K562 (cell line): ENCODE results near the gene SNRPA. TPM values are rescaled to one million over a fixed set of nuclear protein-coding genes. Genes with fewer than 3 reads are reported as not detected.
A peak's percentile ranks its signal among the peaks of the same experiment; 100 is the strongest.

ENCODE experiments used
- FOXP1 ChIP-seq: sonication (generic); formaldehyde crosslinking; IDR thresholded peaks from 2 replicates; pipeline ENCODE4 v1.8.0; 2022; ENCODE audit warnings: mild to moderate bottlenecking, missing genetic modification reagents
- GABPB2 ChIP-seq: fragments of 250-450 bp; sonication (Bioruptor Pico); conservative IDR thresholded peaks from 2 replicates; pipeline ENCODE4 v1.5.1; 2021; ENCODE audit warnings: mild to moderate bottlenecking
- GTF2F1 ChIP-seq: IDR thresholded peaks from 2 replicates; pipeline ENCODE4 v1.6.1; 2011; ENCODE audit warnings: low read depth, low read length, improper control_type of control experiment
- HCFC1 ChIP-seq: IDR thresholded peaks from 2 replicates; pipeline ENCODE4 v1.6.1; 2012; ENCODE audit warnings: low read depth, low read length, improper control_type of control experiment
- HNRNPL ChIP-seq: fragments of 200-400 bp; formaldehyde crosslinking; IDR thresholded peaks from 2 replicates; pipeline ENCODE4 v1.6.1; 2017; ENCODE audit warnings: low read depth, mild to moderate bottlenecking, low read length
- MECOM ChIP-seq: fragments of 250-450 bp; sonication (Bioruptor Pico); IDR thresholded peaks from 2 replicates; pipeline ENCODE4 v1.8.0; 2022; ENCODE audit warnings: inconsistent platforms
- PHF21A ChIP-seq: fragments of 450-650 bp; IDR thresholded peaks from 2 replicates; pipeline ENCODE4 v1.6.1; 2017; ENCODE audit warnings: low read depth, borderline replicate concordance
- PHF8 ChIP-seq: fragments of 200-600 bp; sonication (generic); IDR thresholded peaks from 2 replicates; pipeline ENCODE4 v1.6.1; 2012; ENCODE audit warnings: mixed run types, mild to moderate bottlenecking, inconsistent platforms, low read length, moderate library complexity, borderline replicate concordance
- PRPF4 ChIP-seq: fragments of 200-400 bp; formaldehyde crosslinking; IDR thresholded peaks from one replicate; pipeline ENCODE4 v1.6.1; 2017; ENCODE audit warnings: low read length, low read depth, mild to moderate bottlenecking; ENCODE audit not compliant: insufficient read depth, poor library complexity, severe bottlenecking
- SAP30 ChIP-seq: fragments of 200-600 bp; sonication (generic); IDR thresholded peaks from 2 replicates; pipeline ENCODE4 v1.6.1; 2012; ENCODE audit warnings: borderline replicate concordance, low read depth, mild to moderate bottlenecking, moderate library complexity, low read length, control low read depth, inconsistent platforms; ENCODE audit not compliant: insufficient read depth, poor library complexity, severe bottlenecking
- SMAD1 ChIP-seq: fragments of 150-350 bp; IDR thresholded peaks from 2 replicates; pipeline ENCODE4 v1.6.1; 2014; ENCODE audit warnings: low read length, low read depth; ENCODE audit not compliant: partially characterized antibody
- SMARCA5 ChIP-seq: fragments of 450-650 bp; IDR thresholded peaks from 2 replicates; pipeline ENCODE4 v1.6.1; 2016
- STAG1 ChIP-seq: sonication (generic); formaldehyde crosslinking; IDR thresholded peaks from 2 replicates; pipeline ENCODE4 v1.5.0; 2020; ENCODE audit warnings: missing genetic modification reagents, borderline replicate concordance
- WHSC1 ChIP-seq: IDR thresholded peaks from one replicate; pipeline ENCODE4 v1.6.1; 2012; ENCODE audit warnings: low read length, control low read depth, inconsistent platforms
- polyA plus RNA-seq, 8 experiments: library from polyadenylated mRNA; depleted of rRNA in 4 of 8; stranded (reverse) in 5 of 8; unstranded in 3 of 8; fragments of >200 nt; fragmentation: Nextera tagmentation in 2 of 8; fragmentation: Illumina TruSeq in 1 of 8; extraction: Ambion mirVana in 2 of 8; extraction: Trizol in 1 of 8; gene quantifications; 2 replicates each; pipeline versions ENCODE4 v1.2.1 to v1.2.3, GENCODE V29; 2011 to 2014; ENCODE audit warnings: inconsistent platforms in 1 of 8, missing spikeins in 1 of 8
- total RNA-seq, 7 experiments: library from RNA; depleted of rRNA in 6 of 7; stranded (reverse); fragments of >200 nt in 6 of 7; fragmentation: Illumina TruSeq in 2 of 7; extraction: Trizol in 2 of 7; gene quantifications; 2 replicates each; pipeline versions ENCODE4 v1.2.1 to v1.2.3, GENCODE V29; 2011 to 2021; ENCODE audit warnings: low replicate concordance in 1 of 7
- TF ChIP-seq, protein P1 (sequence below): sonication (generic); formaldehyde crosslinking; IDR thresholded peaks from 2 replicates; pipeline ENCODE4 v1.8.1; 2023; ENCODE audit warnings: mild to moderate bottlenecking, missing genetic modification reagents
- TF ChIP-seq, protein P2 (sequence below): sonication (generic); formaldehyde crosslinking; IDR thresholded peaks from 2 replicates; pipeline ENCODE4 v1.8.1; 2022; ENCODE audit warnings: missing genetic modification reagents
- TF ChIP-seq, protein P3 (sequence below), 3 experiments: fragments of 200-800 bp in 1 of 3; sonication (Bioruptor generic) in 1 of 3; sonication (generic) in 1 of 3; formaldehyde crosslinking in 1 of 3; IDR thresholded peaks; 2 replicates each; pipeline versions ENCODE4 v1.6.1 to v1.8.0; 2016 to 2022; ENCODE audit warnings: mild to moderate bottlenecking in 2 of 3, missing compliant biosample characterization in 2 of 3, missing genetic modification characterization in 2 of 3, missing genetic modification reagents in 1 of 3
- TF ChIP-seq, protein P4 (sequence below): IDR thresholded peaks from 2 replicates; pipeline ENCODE4 v1.6.1; 2014; ENCODE audit warnings: antibody characterized with exemption
- TF ChIP-seq, protein P5 (sequence below): fragments of 450-650 bp; formaldehyde crosslinking; IDR thresholded peaks from 2 replicates; pipeline ENCODE4 v1.4.0; 2022; ENCODE audit warnings: mild to moderate bottlenecking, moderate library complexity
- TF ChIP-seq, protein P6 (sequence below): IDR thresholded peaks from 2 replicates; pipeline ENCODE4 v1.6.1; 2011; ENCODE audit not compliant: insufficient read length; ENCODE audit errors: extremely low read depth

Gene SNRPA
- total and polyA plus RNA-seq, 9 of the 15 experiments (the other 6 are each of a cell fraction or from before 2014, with no cell fraction given): 16.3 to 311 (median 193) TPM

DNA sequence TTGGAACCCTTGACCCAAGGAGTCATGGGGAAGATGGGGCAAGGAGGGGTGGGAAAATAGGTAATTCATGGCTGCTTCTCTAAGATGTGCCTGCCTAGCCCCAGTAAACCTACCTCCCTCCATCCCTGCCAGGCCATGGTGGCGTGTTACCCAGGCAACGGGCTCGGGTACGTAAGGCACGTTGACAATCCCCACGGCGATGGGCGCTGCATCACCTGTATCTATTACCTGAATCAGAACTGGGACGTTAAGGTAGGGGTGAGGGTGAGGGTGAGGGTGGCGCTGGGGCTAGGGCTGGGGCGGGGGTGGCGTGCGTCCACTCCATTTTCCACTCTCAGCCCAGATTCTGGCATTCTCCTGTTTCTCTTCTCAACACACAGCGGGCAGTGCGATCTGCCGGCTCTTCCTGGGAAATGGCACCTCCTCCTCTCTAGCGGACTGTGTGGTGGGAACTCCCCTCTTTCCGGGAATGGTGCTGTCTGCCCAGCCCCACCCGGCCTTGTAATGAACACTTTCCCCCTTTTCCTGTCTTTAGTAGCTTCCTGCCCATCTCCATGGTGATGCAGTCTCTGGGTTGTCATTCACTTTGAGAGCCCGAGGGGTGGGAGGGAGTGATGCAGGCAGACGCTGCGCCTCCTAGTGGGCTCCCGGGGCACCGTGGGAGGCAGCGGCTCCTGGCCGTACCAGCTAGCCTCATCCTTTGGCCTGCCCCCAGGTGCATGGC is 55.6 kb downstream of the SNRPA start (continued):
- no peak for TF ChIP-seq HNRNPL
- TF ChIP-seq MECOM: no peak
- TF ChIP-seq, protein P1, sequence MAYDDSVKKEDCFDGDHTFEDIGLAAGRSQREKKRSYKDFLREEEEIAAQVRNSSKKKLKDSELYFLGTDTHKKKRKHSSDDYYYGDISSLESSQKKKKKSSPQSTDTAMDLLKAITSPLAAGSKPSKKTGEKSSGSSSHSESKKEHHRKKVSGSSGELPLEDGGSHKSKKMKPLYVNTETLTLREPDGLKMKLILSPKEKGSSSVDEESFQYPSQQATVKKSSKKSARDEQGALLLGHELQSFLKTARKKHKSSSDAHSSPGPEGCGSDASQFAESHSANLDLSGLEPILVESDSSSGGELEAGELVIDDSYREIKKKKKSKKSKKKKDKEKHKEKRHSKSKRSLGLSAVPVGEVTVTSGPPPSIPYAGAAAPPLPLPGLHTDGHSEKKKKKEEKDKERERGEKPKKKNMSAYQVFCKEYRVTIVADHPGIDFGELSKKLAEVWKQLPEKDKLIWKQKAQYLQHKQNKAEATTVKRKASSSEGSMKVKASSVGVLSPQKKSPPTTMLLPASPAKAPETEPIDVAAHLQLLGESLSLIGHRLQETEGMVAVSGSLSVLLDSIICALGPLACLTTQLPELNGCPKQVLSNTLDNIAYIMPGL: no peak
- TF ChIP-seq, protein P2, sequence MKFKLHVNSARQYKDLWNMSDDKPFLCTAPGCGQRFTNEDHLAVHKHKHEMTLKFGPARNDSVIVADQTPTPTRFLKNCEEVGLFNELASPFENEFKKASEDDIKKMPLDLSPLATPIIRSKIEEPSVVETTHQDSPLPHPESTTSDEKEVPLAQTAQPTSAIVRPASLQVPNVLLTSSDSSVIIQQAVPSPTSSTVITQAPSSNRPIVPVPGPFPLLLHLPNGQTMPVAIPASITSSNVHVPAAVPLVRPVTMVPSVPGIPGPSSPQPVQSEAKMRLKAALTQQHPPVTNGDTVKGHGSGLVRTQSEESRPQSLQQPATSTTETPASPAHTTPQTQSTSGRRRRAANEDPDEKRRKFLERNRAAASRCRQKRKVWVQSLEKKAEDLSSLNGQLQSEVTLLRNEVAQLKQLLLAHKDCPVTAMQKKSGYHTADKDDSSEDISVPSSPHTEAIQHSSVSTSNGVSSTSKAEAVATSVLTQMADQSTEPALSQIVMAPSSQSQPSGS: no peak
- no peak for TF ChIP-seq PRPF4
- no peak for TF ChIP-seq GABPB2 (CRISPR knock-in tag)
- TF ChIP-seq, protein P3, sequence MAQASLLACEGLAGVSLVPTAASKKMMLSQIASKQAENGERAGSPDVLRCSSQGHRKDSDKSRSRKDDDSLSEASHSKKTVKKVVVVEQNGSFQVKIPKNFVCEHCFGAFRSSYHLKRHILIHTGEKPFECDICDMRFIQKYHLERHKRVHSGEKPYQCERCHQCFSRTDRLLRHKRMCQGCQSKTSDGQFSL (CRISPR knock-in tag; IDR thresholded peaks at IDR 0.05): no peak
- TF ChIP-seq, protein P3 (tag; IDR thresholded peaks at IDR 0.05): no peak
- TF ChIP-seq GTF2F1: no peak
- TF ChIP-seq HCFC1: 0 out of 2 replicates have a peak, but pooled peaks have one; percentile 34
- no peak for TF ChIP-seq PHF8
- TF ChIP-seq SMAD1: no peak
- TF ChIP-seq, protein P4, sequence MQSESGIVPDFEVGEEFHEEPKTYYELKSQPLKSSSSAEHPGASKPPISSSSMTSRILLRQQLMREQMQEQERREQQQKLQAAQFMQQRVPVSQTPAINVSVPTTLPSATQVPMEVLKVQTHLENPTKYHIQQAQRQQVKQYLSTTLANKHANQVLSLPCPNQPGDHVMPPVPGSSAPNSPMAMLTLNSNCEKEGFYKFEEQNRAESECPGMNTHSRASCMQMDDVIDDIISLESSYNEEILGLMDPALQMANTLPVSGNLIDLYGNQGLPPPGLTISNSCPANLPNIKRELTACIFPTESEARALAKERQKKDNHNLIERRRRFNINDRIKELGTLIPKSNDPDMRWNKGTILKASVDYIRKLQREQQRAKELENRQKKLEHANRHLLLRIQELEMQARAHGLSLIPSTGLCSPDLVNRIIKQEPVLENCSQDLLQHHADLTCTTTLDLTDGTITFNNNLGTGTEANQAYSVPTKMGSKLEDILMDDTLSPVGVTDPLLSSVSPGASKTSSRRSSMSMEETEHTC: no peak
- TF ChIP-seq SMARCA5: no peak
- no peak for TF ChIP-seq WHSC1
- TF ChIP-seq, protein P5, sequence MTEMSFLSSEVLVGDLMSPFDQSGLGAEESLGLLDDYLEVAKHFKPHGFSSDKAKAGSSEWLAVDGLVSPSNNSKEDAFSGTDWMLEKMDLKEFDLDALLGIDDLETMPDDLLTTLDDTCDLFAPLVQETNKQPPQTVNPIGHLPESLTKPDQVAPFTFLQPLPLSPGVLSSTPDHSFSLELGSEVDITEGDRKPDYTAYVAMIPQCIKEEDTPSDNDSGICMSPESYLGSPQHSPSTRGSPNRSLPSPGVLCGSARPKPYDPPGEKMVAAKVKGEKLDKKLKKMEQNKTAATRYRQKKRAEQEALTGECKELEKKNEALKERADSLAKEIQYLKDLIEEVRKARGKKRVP (CRISPR knock-in tag): no peak
- TF ChIP-seq STAG1 (CRISPR knock-in tag): no peak
- TF ChIP-seq FOXP1 (CRISPR knock-in tag): no peak
- TF ChIP-seq, protein P6, sequence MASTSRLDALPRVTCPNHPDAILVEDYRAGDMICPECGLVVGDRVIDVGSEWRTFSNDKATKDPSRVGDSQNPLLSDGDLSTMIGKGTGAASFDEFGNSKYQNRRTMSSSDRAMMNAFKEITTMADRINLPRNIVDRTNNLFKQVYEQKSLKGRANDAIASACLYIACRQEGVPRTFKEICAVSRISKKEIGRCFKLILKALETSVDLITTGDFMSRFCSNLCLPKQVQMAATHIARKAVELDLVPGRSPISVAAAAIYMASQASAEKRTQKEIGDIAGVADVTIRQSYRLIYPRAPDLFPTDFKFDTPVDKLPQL: no peak
- TF ChIP-seq PHF21A: no peak
- no peak for TF ChIP-seq SAP30
